ENCODE data around the gene PARK7.

PARK7 gene

DNA sequence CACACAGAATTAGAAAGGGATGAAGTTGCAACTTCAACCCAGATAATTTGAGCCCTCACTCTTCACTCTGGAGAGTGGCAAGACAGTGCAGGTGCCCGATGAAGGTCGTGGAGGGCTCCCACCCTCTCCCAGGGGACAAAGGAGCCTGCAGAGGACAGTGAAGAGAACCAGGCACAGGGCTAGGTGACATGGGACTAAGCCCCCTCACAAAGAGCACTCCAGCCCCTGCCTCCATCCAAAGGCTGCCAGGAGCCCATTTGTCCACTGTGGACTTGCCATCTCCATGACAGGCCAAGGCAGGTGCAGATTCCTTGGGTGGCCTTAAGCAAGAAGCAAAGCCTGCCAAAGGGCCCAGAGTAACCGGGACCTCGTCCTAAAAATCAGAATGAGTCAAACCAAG lies 49.5 kb downstream of the PARK7 start:
- DNase-seq, result no peak

DNA sequence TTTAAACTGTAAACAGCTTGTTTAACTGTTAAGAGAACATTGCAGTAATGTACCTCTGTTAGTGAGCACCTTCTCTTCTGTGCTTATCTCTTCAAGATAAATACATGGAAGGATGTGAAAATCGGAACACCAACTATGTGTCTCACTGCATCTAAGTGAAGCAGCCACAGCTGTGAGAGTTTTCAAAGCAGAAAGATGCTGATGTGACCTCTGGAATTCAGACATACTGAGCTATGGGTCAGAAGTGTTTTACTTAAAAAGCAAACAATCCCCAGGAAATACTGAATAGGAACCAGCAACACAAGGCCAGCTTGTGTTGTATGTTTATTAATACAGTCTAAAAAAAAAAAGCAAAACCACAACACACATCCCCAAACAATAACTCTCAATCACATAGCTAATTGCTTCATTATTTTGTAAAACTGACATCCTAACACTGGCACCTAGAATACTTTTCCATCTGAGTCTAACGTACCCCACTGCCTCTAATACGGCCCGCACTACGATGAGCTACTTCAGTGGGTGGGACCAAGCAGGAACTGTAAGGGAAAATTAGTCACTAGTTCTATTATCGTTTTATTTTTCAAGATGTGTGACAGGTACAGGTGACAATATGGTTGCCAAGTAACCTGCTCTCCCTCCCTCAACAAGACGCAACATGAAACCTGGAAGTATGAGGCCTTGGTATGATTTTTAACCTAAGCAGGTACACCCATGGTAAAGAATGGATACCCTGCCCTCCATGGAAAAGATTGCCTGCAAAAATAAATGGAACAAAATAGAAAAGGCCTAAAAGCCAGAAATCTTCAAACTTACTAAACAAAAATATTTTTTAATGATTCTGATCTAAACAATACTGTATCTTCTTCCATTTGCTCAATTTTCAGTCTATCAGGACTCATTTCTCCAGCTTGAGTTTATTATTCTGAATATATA lies 50.7 kb downstream of the PARK7 start:
- no peak for DNase-seq

DNA sequence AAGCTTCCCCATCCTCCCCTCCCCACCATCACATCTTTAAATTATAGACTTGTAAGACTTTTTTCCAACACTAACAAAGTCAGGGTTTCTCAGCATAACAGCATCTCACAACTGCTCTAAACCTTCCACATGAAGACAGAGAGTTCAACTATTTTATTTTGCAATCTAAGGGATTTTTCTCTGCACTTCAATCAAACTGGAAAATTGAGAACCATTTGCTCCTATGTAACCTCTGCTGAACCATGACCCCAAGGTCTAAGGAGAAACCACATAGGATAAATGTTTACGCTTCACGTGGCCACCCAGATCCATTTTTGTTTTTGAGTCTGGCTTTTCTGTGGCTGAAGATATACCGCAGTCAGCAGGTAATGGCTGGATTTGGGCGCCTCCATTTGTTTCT lies 51.4 kb downstream of the PARK7 start:
- DNase-seq, result no peak

DNA sequence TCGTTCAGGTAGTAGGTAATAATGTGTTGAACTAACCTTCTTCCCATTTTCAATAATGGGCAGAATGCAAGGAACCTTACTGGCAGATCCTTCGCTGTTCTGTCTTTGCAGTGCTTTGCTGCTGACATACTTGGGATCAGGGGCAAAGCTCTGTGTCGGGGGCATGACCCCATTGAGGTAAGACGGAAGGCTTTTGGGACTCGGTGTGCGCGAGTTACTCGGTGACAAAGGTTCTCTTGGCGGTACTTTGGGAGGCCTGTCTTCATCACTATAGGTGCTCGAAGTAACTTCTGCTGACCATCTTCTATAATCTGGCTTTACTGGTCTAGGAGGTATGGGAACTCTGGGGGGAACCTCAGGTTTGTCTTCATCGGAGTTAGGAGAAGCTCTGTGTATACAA lies 51.9 kb downstream of the PARK7 start:
- no peak for DNase-seq

DNA sequence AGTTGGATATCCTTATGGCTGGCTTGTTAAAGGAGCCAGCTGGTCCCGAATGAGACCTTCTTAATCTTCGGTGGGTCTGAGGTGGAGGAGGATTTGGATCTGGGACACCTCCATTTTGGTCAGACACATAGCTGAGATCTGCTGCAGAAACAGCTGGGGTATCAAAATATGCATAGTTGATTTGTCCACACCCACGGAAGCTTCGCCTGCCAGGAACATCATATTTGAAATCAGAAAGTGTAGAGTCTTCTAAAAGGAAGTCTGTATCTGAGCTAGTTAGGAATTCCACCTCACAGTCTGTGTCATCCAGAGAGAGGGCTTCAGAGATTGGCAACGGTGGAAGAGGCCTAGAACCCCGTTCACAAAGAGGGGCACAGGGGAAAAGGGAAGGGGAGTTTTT lies 52.3 kb downstream of the PARK7 start:
- no peak for DNase-seq

DNA sequence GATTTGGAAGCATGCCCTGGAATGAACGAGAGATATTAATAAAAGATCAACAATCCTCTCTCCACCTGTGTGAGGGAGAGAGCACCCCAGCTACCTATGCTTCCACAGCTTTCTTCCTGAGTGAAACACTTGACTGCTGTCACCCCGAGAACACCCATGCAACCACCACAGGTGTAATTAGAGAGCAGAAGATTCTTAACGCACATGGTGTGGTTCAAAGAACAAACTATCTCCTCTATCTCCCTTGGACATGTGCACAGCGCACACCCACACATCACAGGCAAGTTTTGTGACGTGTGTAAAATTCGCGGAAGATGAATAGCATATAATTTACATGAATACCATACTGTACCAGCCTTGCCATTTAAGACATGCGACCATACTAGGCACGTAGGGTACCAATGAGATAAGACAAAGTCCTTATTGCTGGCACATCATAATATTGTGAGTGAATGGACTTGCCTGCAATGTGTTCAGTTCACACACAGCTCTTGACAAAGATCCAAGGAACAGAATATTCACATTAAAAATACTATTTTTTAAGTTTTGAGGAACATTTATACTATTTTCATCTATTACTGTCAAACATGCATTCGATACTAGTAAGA lies 53.0 kb downstream of the PARK7 start:
- no peak for DNase-seq

DNA sequence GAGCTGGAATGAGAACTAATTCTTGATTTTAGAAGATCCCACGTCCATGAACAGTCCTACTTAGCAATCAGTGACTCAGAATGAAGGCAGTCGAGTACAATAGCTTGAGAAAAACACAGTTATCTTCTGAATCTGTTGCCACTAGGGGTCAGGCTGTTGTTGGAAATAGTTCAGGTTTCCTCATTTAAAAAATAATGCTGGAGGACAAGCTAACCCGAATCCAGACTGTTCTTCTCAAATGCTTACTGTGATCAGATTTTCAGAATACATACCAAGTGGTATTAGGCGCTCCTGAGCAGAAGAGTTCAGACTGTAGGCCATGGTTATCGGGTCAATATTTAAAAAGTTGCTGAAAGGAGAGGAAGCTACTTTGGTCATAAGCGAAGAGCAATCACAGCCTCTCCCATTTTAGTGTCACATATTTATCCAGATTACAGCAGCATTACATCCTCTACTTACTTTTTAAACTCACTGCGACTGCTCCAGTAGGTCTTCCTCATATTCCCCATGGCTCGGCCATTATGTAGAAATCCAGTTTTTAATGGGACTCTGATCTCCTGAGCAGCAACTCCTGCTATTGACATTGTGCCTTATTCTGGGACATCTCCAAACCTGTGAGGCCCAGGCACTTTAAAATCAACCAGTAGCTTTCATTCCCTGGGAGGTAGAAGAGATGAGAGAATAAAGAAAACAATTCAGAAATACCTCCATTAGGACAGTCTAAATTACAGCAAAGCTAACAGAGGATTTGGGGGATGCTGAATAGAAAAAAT lies 53.7 kb downstream of the PARK7 start:
- peak; percentile 53 for DNase-seq

DNA sequence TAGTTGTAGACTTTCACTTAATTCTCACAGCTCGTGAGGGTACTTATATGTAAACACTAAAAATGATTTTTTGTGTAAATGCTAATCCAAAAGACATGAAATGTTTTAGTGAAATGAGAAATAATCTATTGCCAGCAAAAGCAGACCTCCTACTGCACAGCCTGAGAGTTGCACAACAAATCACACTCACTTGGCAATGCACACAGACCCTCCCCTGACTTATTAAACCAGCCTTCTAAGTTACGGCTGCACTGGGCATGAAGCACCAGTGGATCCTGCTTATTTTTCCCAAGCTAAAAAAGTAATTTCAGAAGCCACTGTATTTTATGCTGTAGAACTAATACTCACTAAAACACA lies 54.3 kb downstream of the PARK7 start:
- DNase-seq, result no peak

DNA sequence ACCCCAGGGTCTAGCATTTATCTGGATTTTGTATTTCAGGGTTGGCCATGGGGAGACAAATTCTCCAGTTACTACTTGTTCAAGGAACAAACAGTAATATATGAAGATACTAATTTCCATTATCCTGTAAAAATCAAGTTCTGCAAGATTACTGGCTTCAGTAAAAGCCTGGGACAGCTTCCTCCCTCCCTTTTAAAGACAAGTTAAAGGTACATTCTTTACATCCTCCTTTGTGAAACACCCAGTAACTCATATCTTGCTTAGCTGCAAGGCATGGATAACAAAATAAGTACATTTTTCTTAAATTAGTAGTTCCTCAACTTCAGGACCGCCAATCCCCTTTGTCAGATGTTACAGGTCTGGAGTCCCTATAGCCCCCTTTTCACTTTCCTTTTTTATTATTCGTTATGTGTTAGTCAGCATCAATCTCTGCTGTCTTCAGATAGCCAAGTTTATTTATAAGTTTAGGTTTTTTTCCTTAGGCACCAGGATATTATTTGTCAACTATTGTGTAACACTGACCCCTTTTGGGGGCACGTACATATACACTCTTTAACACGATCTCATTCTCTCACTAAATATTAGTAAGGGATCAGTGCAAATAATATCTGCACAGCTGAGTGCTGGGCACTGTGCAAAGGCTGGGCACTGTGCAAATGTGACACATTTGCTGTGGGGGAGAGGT lies 54.8 kb downstream of the PARK7 start:
- DNase-seq, result no peak

DNA sequence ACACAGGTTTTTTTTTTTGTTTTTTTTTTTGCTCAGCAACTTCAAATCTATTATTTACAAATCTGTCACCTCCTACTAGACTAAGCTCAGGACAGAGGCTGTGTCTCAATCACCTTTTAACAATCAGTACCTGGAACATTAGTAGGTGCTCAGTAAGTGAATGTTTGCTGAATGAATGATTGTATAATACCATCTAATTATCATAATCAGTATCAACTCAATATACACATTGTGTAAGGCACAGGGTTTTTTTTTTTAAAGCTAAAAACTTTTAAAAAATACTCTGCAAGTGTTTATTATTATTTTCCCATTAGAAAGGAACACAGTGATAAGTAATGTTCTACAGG lies 55.4 kb downstream of the PARK7 start:
- no peak for DNase-seq

DNA sequence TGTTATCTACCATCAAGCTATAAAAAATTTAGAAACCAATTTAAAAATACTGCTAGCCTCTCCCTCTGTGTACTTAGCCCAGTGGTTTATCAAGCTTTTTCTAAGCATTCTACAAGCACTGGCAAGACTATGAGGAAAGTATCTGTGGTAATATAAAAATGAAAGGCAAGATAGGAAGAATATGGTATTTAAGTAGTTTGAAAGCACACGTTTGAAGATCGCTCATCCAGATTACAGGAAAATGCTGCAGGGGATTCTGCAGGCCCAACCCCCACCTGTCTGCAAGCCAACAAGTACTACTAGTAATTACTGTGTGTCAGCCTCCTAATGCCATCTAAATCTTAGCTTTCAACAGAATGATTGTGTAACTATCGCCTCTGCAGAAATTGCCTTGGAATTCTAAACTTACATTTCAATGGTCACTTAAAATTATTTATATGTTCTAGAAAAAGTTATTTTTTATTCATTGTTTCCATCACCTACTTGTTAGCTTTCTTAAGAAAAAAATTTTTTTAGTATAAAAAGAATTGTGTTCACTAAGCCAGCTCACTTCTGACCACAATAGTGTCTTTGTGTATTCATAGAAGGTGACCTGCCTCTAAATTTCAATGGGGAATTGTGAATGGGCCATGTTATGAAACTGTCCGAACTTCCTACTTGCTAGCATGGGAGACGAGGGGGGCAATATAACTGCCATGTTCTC lies 56.1 kb downstream of the PARK7 start:
- DNase-seq, result no peak

DNA sequence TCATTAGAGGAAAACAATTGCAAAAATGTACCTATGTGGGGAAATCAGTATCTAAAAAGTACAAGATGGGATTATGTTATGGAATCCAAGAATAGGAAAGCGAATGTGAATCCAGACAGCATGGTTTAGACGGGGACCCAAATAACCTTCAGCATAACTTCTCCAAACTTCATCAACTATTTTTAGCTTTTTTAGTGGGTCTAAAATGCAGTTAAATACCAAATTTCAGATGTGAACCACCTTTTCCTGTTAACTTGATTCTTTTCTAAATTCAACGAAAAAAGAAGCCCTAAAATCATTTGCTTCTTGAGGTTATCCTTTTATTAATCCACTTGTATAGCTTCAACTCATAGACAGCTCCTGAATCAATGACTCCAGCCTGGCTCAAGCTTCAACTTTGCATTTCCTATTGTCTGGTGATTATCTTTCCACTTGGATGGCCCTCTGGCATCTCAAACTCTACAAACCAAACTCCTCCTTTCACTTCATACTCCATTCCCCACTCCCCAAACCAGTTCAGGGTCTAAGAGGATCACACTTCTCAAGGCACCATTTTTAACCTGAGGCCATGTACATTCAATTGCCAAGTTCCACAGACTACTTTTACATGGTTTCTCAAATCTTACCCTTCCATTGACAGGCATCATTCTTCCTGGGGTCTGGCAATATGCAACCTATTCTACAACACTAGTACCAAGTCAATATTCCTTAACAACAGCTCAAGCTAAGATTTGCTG lies 57.1 kb downstream of the PARK7 start:
- DNase-seq, result no peak

DNA sequence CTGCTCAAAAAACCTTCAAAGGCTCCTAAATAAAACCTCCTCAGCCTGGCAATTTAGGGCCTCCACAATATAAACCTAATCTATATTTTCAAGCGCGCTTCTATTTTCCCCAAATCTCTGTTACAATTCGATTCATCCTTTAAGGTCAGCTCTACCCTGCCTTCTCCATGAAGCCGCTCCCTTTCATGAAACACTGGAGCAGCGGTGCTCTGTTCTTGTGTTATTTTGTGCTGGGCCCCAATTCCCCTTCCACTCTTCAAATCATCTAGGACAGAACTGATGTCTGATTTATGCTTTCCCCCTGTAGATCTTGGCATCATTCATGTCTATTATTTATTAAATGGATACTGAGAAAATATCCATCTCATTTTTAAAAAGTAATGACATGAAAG lies 57.7 kb downstream of the PARK7 start:
- no peak for DNase-seq

DNA sequence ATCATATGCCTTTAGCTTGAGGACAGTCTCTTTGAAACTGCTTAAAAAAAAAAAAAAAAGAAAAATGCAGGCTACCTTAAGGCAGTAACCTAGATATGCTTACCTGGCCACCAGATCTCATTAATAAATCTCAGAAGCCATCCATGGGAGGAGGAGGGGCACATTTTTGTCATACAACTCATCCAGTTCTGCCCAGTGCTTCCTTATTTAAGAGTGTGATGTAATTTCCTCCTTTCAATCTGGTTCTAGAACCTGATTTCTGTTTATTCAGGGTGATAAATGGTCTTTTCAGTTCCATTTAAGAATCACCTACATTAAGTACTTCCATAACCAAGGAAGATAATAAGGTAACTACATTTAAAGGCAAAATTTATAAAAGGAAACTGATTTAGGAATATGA lies 58.5 kb downstream of the PARK7 start:
- no peak for DNase-seq

DNA sequence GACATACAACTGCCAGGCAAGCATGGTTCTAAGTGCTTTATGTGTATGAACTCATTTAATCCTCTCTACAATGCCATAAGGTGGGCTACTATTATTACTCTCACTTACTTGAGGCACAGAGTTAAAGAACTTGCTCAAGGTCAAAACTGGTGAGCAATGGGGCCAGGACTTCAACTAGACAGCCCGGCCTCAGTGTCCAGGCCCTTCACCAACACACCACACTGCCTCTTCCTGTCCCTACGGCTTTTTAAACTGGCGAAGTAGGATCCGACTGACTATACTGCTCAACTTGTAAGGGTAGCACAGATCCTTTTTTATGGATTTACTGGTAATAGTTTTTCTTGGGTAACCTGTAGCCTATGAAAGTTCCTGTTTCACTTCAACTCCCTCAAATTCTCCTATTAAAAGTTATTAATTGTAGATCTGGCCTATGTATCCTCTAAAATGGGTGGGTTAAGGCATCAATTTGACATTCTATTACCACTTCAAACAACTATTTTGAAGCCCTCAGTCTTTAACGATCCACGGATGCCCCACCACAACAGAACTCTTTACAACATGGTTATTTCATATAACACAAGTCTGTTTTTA lies 60.3 kb downstream of the PARK7 start:
- no peak for DNase-seq

DNA sequence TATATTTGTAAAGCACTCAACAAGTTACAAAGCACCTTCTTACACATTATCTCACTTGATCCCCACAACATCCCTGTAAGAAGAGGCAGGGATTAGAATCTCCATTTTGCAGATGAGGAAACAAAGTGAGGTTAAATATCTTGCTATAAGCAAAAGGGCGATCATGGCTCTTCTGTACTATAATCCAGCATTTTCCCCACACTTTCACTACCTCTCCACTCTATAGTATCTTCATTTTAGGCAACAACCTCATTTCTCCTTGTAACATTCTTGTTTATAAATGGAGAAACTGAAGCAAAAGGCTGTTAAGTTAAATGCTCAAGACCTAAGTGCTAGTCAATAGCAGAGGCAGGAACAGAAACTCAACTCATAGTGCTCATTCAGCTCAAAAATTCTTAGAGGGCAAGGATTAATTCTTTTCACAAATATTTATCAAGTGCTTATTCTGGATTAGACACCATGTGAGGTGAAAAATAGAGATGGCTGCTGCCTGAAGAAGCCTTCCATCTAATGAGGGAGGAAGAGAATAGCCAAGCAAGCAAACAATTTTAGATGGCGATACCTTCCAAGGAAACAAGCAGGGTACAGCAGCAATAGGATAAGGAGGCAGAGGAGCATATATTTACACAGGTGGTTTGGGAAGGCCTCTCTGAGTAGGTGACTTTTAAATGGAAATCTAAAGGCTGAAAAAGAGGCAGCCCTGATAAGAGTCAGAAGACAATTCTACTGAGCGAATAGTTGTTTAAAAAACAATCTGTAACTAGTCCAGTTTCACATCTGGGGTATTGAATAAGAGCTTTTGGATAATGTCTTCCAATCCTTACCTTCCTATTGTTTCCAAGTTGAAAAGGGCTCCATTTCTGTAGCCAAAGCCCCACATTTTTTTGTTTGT lies 61.1 kb downstream of the PARK7 start:
- DNase-seq, result no peak

DNA sequence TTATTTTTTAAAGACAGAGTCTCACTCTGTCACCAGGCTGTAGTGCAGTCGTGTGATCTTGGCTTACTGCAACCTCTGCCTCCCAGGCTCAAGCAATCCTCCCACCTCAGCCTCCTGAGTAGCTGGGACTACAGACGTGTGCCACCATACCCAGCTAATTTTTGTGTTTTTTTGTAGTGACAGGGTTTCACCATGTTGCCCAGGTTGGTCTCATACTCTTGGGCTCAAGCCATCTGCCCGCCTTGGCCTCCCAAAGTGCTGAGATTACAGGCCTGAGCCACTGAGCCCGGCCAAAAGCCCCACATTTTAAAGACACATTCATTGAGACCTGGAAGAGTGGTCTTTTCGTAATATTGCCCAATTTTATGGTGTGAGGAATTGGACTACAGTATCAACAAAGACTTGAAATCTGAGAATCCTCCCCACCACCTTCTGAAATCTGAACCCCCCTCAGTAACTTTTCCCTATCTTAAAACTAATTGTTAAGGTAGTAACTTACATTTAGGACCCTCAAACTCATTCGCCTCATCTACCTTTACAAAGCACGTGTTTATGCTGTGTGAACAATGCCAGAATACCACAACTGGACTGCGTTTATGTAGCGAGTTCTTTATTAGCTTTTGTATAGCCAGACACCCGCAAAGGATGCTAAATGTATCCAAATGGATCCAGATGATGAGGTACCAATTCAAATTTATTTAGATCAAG lies 61.9 kb downstream of the PARK7 start:
- DNase-seq, result no peak

DNA sequence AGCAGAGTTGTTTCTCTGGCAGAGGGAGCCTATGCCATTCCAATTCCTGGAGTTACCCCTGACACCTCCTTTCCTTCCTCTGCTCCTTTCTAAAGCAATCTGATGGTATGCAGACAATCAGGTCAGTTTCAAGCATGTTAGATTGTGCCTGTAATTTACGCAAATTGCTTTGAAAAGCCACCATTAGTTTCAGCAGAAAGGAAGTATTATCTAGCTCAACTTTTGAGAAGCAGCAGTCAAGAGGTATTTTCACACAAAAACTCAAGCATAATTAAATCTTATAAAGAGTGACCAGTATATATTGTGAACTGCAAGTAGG lies 62.4 kb downstream of the PARK7 start:
- no peak for DNase-seq

DNA sequence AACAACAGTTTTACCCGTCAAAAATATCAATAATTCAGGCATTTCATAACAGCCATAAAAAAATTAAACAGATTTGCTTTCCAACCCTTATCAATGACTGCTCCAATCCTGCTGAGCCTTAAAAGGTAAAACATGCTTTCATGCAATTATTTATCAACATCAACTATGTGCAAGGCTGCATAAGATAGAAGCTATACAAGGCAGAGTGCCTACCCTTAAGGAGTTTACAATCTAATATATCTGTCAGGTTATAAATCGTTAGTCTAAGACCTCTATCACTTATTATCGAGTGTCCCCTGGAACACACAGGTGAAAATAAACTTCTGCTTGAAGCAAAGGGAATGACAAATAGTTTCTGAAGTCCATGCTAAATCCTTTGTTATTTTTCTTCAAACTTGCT lies 62.8 kb downstream of the PARK7 start:
- no peak for DNase-seq

DNA sequence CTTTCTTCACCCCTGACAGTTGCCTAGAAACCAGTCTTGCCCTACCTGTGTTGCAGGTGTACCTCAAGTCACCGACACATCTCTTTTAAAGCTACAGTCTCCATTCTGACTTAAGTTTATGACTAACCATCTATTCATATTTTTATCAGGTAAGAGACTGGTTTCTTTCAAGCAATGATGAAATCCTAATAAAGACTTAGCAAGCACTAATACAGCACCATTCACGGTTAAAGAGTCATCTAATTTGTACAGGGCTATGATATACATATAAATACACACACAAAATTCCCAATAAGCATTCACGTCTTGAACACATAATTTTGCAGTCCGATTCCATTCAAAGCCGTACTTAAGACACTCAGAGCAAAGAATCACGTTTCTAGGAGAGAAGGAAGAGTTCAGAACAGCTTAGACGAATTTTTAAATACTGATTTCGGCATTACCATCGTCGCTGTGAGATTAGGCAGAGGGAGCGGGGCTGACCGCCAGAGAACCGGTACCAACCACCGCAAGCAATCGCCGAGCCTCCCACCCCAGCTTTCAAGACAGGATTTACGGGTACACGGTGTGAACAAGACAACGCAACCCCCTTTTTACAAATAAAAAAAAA lies 63.7 kb downstream of the PARK7 start:
- no peak for DNase-seq
